A549 (cell line): ENCODE results near the gene CRADD. TPM values are rescaled to one million over a fixed set of nuclear protein-coding genes. Genes with fewer than 3 reads are reported as not detected.

Experiments
- ATAC-seq, 2 experiments: fragments of 200-7000 bp in 1 of 2; fragments of >200 bp in 1 of 2; cut with Nextera tagmentation in 1 of 2; cut with Tn5 transposase in 1 of 2; 3 replicates each; pipeline versions ENCODE4 v1.8.0 to v1.9.1; 2018 to 2020; ENCODE audit warnings: mild to moderate bottlenecking in 1 of 2, moderate library complexity in 1 of 2
- CTCF ChIA-PET: fragments of 300-600 bp; sonication (Branson Sonifier 250); formaldehyde crosslinking; extraction: SDS; loops from one replicate; lab custom pipeline; 2021; ENCODE audit warnings: antibody characterized with exemption, inconsistent platforms; lab: Yijun Ruan, JAX
- POLR2A ChIA-PET: fragments of 350-600 bp; formaldehyde crosslinking; extraction: SDS; loops from one replicate; lab custom pipeline; 2021; ENCODE audit warnings: antibody characterized with exemption, inconsistent platforms; lab: Yijun Ruan, JAX
- DNase-seq, 2 experiments: peaks; one replicate each; pipeline versions ENCODE4 v3.0.0 to v3.0.0-alpha.2; 2011 to 2016; ENCODE audit warnings: low read depth in 1 of 2, low spot score in 1 of 2
- FAIRE-seq: peaks from 2 replicates; lab custom pipeline; 2011; peaks lifted over from hg19 to GRCh38; lab: Jason Lieb, UNC
- H3K27ac ChIP-seq, 2 experiments: fragments of >200 bp; sonication (Bioruptor Twin); formaldehyde crosslinking; 3 replicates each; pipeline ENCODE4 v1.5.1; 2016 to 2017
- H3K4me1 ChIP-seq: fragments of >200 bp; sonication (Bioruptor Twin); formaldehyde crosslinking; 3 replicates; pipeline ENCODE4 v1.6.1; 2016
- H3K4me2 ChIP-seq: fragments of >200 bp; sonication (Bioruptor Twin); formaldehyde crosslinking; 3 replicates; pipeline ENCODE4 v1.6.1; 2016
- H3K4me3 ChIP-seq: fragments of >200 bp; sonication (Bioruptor Twin); formaldehyde crosslinking; 3 replicates; pipeline ENCODE4 v1.5.1; 2016
- H3K9me3 ChIP-seq: fragments of >200 bp; sonication (Bioruptor Twin); formaldehyde crosslinking; 3 replicates; pipeline ENCODE4 v1.6.1; 2016
- BCL3 ChIP-seq: fragments of >200 bp; sonication (Bioruptor Twin); formaldehyde crosslinking; IDR thresholded peaks from 3 replicates; pipeline ENCODE4 v1.6.1; 2016
- CEBPB ChIP-seq, 2 experiments: fragments of >200 bp in 1 of 2; sonication (Bioruptor Twin) in 1 of 2; formaldehyde crosslinking in 1 of 2; IDR thresholded peaks; 2 replicates each; pipeline ENCODE4 v1.6.1; 2012 to 2016
- CTCF ChIP-seq: fragments of >200 bp; sonication (Bioruptor Twin); formaldehyde crosslinking; IDR thresholded peaks from 3 replicates; pipeline ENCODE4 v1.5.1; 2016
- E2F6 ChIP-seq: IDR thresholded peaks from 2 replicates; pipeline ENCODE4 v1.6.1; 2012; ENCODE audit warnings: low read depth, borderline replicate concordance
- ELK1 ChIP-seq: fragments of 150-350 bp; IDR thresholded peaks from 2 replicates; pipeline ENCODE4 v1.6.1; 2014; ENCODE audit warnings: low read depth, mild to moderate bottlenecking, low read length
- ESRRA ChIP-seq: fragments of 150-350 bp; IDR thresholded peaks from 2 replicates; pipeline ENCODE4 v1.6.1; 2014; ENCODE audit warnings: mild to moderate bottlenecking, low read length, borderline replicate concordance
- FOXS1 ChIP-seq: fragments of 250-450 bp; sonication (Bioruptor Pico); IDR thresholded peaks from 2 replicates; pipeline ENCODE4 v1.5.0; 2020; ENCODE audit warnings: mild to moderate bottlenecking, moderate library complexity
- GATA3 ChIP-seq: IDR thresholded peaks from 2 replicates; pipeline ENCODE4 v1.6.1; 2012; ENCODE audit warnings: borderline replicate concordance
- HDAC2 ChIP-seq: fragments of 200-600 bp; sonication (generic); IDR thresholded peaks from 2 replicates; pipeline ENCODE4 v1.6.1; 2016
- KDM5A ChIP-seq: fragments of 200-600 bp; sonication (generic); IDR thresholded peaks from 2 replicates; pipeline ENCODE4 v1.6.1; 2016; ENCODE audit warnings: antibody characterized with exemption, mild to moderate bottlenecking
- MAFK ChIP-seq: fragments of 450-650 bp; IDR thresholded peaks from 2 replicates; pipeline ENCODE4 v1.6.1; 2014; ENCODE audit not compliant: partially characterized antibody
- NFE2L2 ChIP-seq: fragments of 150-350 bp; conservative IDR thresholded peaks from 2 replicates; pipeline ENCODE4 v1.6.1; 2014; ENCODE audit warnings: low read length
- NR3C1 ChIP-seq: fragments of >200 bp; sonication (Bioruptor Twin); formaldehyde crosslinking; IDR thresholded peaks from 3 replicates; pipeline ENCODE4 v1.6.1; 2017
- RAD21 ChIP-seq, 2 experiments: fragments of >200 bp in 1 of 2; sonication (Bioruptor Twin) in 1 of 2; formaldehyde crosslinking in 1 of 2; IDR thresholded peaks in 1 of 2; conservative IDR thresholded peaks in 1 of 2; 2 replicates in 1 of 2; 3 replicates in 1 of 2; pipeline ENCODE4 v1.6.1; 2012 to 2018; ENCODE audit warnings: inconsistent platforms in 1 of 2
- RNF2 ChIP-seq: fragments of 200-600 bp; sonication (generic); IDR thresholded peaks from 2 replicates; pipeline ENCODE4 v1.6.1; 2016; ENCODE audit warnings: low read depth, mild to moderate bottlenecking, antibody characterized with exemption, moderate library complexity, borderline replicate concordance
- TP53 ChIP-seq: fragments of 250-450 bp; sonication (Bioruptor Pico); IDR thresholded peaks from 2 replicates; pipeline ENCODE4 v1.5.0; 2021; ENCODE audit warnings: mild to moderate bottlenecking, moderate library complexity
- USF2 ChIP-seq: fragments of 450-650 bp; IDR thresholded peaks from 2 replicates; pipeline ENCODE4 v1.6.1; 2014; ENCODE audit warnings: antibody characterized with exemption
- ZFP36 ChIP-seq: fragments of 450-650 bp; IDR thresholded peaks from 2 replicates; pipeline ENCODE4 v1.6.1; 2014; ENCODE audit warnings: borderline replicate concordance; ENCODE audit not compliant: partially characterized antibody
- WGBS: methylation state at CpG from one replicate; pipeline ENCODE4 v1.1.6; 2017; ENCODE audit errors: missing lambda C conversion rate; 5-methylcytosine and 5-hydroxymethylcytosine counted together
- polyA plus RNA-seq, 4 experiments: library from polyadenylated mRNA; depleted of rRNA in 3 of 4; stranded (reverse); fragments of >200 nt; fragmentation: RNase III in 1 of 4; extraction: RNeasy Plus Mini Kit Qiagen cat#74134 plus additional on column Dnase treatment in 1 of 4; gene quantifications; 2 replicates in 3 of 4; 3 replicates in 1 of 4; pipeline ENCODE4 v1.2.3, GENCODE V29; 2011 to 2017

The CRADD gene
- polyA plus RNA-seq, 2 of the 4 experiments (the other 2 are of a cell fraction): 13.2 to 23.0 TPM

- H3K9me3 ChIP-seq: no peaks in the 10 kb centered on the region
- no peak overlapping the region for H3K27ac ChIP-seq
- DNase-seq (no peak), FAIRE-seq (no peak), ATAC-seq (no peak)
- H3K4me1 ChIP-seq: no peaks in the 10 kb centered on the region
- WGBS: 81% methylated on average over 6 of the region's 6 CpGs
- no peak overlapping the region for H3K4me2 ChIP-seq
- no peak overlapping the region for H3K4me3 ChIP-seq
- POLR2A ChIA-PET: no interaction called here
- no peak for TF ChIP-seq FOXS1
- no peak for TF ChIP-seq CEBPB (IDR thresholded peaks at IDR 0.05)
- no peak for TF ChIP-seq ELK1
- TF ChIP-seq NFE2L2: no peak
- TF ChIP-seq USF2: no peak
- TF ChIP-seq KDM5A: no peak
- CTCF ChIA-PET: interaction anchor here (1.0 kb wide), 2 partner anchors 35 to 178 kb away, joined by 3 read pairs; no protein-coding TSS in a partner anchor
Observed at GRCh38 chr12:93896952-93897351, 219.8 kb downstream of the CRADD start.

GRCh38 chr12:93901739-93902138, 224.6 kb downstream of the CRADD start:
- no peak overlapping the region for H3K27ac ChIP-seq
- TF ChIP-seq HDAC2 (no peak), RAD21 (conservative IDR thresholded peaks at IDR 0.05 in 1 of 2, IDR thresholded peaks at IDR 0.05 in 1 of 2) (no peak), MAFK (no peak), TP53 (CRISPR knock-in tag) (no peak), RNF2 (no peak), CTCF (no peak), E2F6 (no peak), ESRRA (no peak), ZFP36 (no peak)
- CTCF ChIA-PET: interaction anchor here (1.8 kb wide), 1 partner anchor 201 kb away, joined by 4 read pairs; no protein-coding TSS in a partner anchor
- 84% methylated on average over 3 of the region's 3 CpGs for WGBS
- no peaks in the 10 kb centered on the region for H3K4me1 ChIP-seq
- H3K9me3 ChIP-seq: 0 out of 3 replicates have a peak, but pooled peaks cover 5% of the 10 kb centered on the region
- FAIRE-seq (no peak), DNase-seq (no peak), ATAC-seq (no peak)
- no peak overlapping the region for H3K4me3 ChIP-seq
- POLR2A ChIA-PET: no interaction called here
- no peak overlapping the region for H3K4me2 ChIP-seq

- Histone ChIP-seq H3K4me3 (no peak overlapping the region), H3K4me1 (no peaks in the 10 kb centered on the region), H3K9me3 (0 out of 3 replicates have a peak, but pooled peaks cover 5% of the 10 kb centered on the region), H3K27ac (no peak overlapping the region), H3K4me2 (no peak overlapping the region)
- ChIA-PET POLR2A (no interaction called here), CTCF (no interaction called here)
- no peak for DNase-seq
- no peak for ATAC-seq
- TF ChIP-seq BCL3 (no peak), NR3C1 (no peak), USF2 (no peak), HDAC2 (no peak), GATA3 (no peak)
- 65% methylated on average over 4 of the region's 4 CpGs for WGBS
- FAIRE-seq: no peak
Observed at GRCh38 chr12:93902192-93902591, 225.0 kb downstream of the CRADD start.
